Stimulated activated naive CD8-positive, alpha-beta T cell treated with anti-CD3 and anti-CD28 coated beads, Interleukin-15, Interleukin-2, amounts not matched to agents 100 U/mL and 50 U/mL, for 24 hours (primary cell): ENCODE measurements around the gene KHDC1L.
"Not testable (repeated sequence)": the region's sequence is repeated elsewhere in the genome, so short reads cannot be mapped to it uniquely, and the experiment has no call there.

Source experiments
- ATAC-seq: fragments of 150-1000 bp; cut with Tn5 transposase; one replicate; pipeline ENCODE4 v1.10.0; 2021
- DNase-seq: peaks from one replicate; pipeline ENCODE4 v3.0.0; 2021

The KHDC1L gene

GRCh38 chr6:73225396-73225795 lies at the start of gene KHDC1L:
KHDC1L (minus strand) TSS chr6:73225496; CDS start chr6:73225408, 88 bp downstream.
- DNase-seq (no peak), ATAC-seq (no peak)

- not testable (repeated sequence) for ATAC-seq, DNase-seq
Measured at GRCh38 chr6:73269296-73269695, 44.0 kb upstream of the KHDC1L start.

- DNase-seq, ATAC-seq: not testable (repeated sequence)
Measured at GRCh38 chr6:73268896-73269295, 43.6 kb upstream of the KHDC1L start.

GRCh38 chr6:73264446-73264845 lies 39.1 kb upstream of the KHDC1L start:
- DNase-seq, result no peak

GRCh38 chr6:73263570-73263909 lies 38.2 kb upstream of the KHDC1L start:
- DNase-seq (no peak), ATAC-seq (peak; percentile 4)

More at GRCh38 chr6:73264446-73264845, 39.1 kb upstream of the KHDC1L start:
- no peak for ATAC-seq

GRCh38 chr6:73262671-73263569 lies 37.6 kb upstream of the KHDC1L start, which contains the start of gene KHDC1:
KHDC1 (minus strand) TSS chr6:73263196; CDS start chr6:73242517, 20,679 bp downstream.
- peak; percentile 71 for DNase-seq
- ATAC-seq, result peak; percentile 93

- ATAC-seq (no peak), DNase-seq (no peak)
Measured at GRCh38 chr6:73258721-73259120, 33.4 kb upstream of the KHDC1L start.

GRCh38 chr6:73254323-73254722 lies 29.0 kb upstream of the KHDC1L start:
- DNase-seq, ATAC-seq: not testable (repeated sequence)

GRCh38 chr6:73252703-73253102 lies 27.4 kb upstream of the KHDC1L start:
- no peak for DNase-seq
- no peak for ATAC-seq

GRCh38 chr6:73250016-73250415 lies 24.7 kb upstream of the KHDC1L start:
- DNase-seq (no peak), ATAC-seq (no peak)

GRCh38 chr6:73248192-73248903 lies 23.1 kb upstream of the KHDC1L start:
- DNase-seq (no peak), ATAC-seq (no peak)

GRCh38 chr6:73242001-73242400 lies 16.7 kb upstream of the KHDC1L start:
- ATAC-seq (no peak), DNase-seq (no peak)

- no peak for ATAC-seq
- DNase-seq, result no peak
Measured at GRCh38 chr6:73240730-73241129, 15.4 kb upstream of the KHDC1L start.

- no peak for DNase-seq
- ATAC-seq, result no peak
Measured at GRCh38 chr6:73236144-73236750, 11.0 kb upstream of the KHDC1L start.

- no peak for DNase-seq
- ATAC-seq, result no peak
Measured at GRCh38 chr6:73234733-73235132, 9.4 kb upstream of the KHDC1L start.

GRCh38 chr6:73233971-73234370 lies 8.7 kb upstream of the KHDC1L start:
- not testable (repeated sequence) for DNase-seq, ATAC-seq

- ATAC-seq (no peak), DNase-seq (no peak)
Measured at GRCh38 chr6:73233048-73233447, 7.8 kb upstream of the KHDC1L start.

GRCh38 chr6:73231986-73232391 lies 6.7 kb upstream of the KHDC1L start:
- DNase-seq (no peak), ATAC-seq (no peak)

GRCh38 chr6:73227606-73228255 lies 2.4 kb upstream of the KHDC1L start:
- ATAC-seq (no peak), DNase-seq (no peak)

- no peak for ATAC-seq
- DNase-seq, result no peak
Measured at GRCh38 chr6:73216859-73217258, 8.4 kb downstream of the KHDC1L start.

GRCh38 chr6:73209117-73209516 lies 16.2 kb downstream of the KHDC1L start:
- DNase-seq (no peak), ATAC-seq (no peak)

GRCh38 chr6:73207221-73207837 lies 18.0 kb downstream of the KHDC1L start:
- no peak for ATAC-seq
- DNase-seq, result no peak
